Lower leg skin (tissue), 3 donors: ENCODE results near the gene SPAG9.

Source experiments
- CTCF ChIP-seq, 3 donors: fragments of 450-650 bp; IDR thresholded peaks; one replicate each; pipeline ENCODE4 v1.5.1; 2016; ENCODE audit warnings: antibody characterized with exemption in 3 of 3, mild to moderate bottlenecking in 3 of 3, moderate library complexity in 2 of 3
- POLR2A ChIP-seq, 2 donors: fragments of 450-650 bp; IDR thresholded peaks; one replicate each; pipeline ENCODE4 v1.6.1; 2016 to 2017; ENCODE audit warnings: antibody characterized with exemption in 2 of 2, mild to moderate bottlenecking in 1 of 2, moderate library complexity in 1 of 2

GRCh38 chr17:50961282-50962220 is 159.1 kb downstream of the SPAG9 start:
- TF ChIP-seq CTCF (IDR thresholded peaks at IDR 0.05) (no peak), POLR2A (IDR thresholded peaks at IDR 0.05) (no peak)
